Breast epithelium (tissue), 4 donors: ENCODE data around the gene STAU1. TPM values are rescaled to one million over a fixed set of nuclear protein-coding genes. Genes with fewer than 3 reads are reported as not detected.

Source experiments
- DNase-seq, 2 donors: peaks; one replicate each; pipeline ENCODE4 v3.0.0-alpha.2; 2019; ENCODE audit warnings: low spot score in 2 of 2
- H3K27ac ChIP-seq, 2 donors: fragments of 200-600 bp; sonication (generic) in 1 of 2; one replicate each; pipeline ENCODE4 v1.5.1; 2016 to 2019; ENCODE audit warnings: mild to moderate bottlenecking in 1 of 2
- H3K27me3 ChIP-seq, 2 donors: fragments of 200-600 bp; sonication (generic) in 1 of 2; one replicate each; pipeline versions ENCODE4 v1.5.1 to v1.6.0; 2017 to 2019; ENCODE audit warnings: control low read depth in 1 of 2, mild to moderate bottlenecking in 1 of 2
- H3K36me3 ChIP-seq: fragments of 200-600 bp; one replicate; pipeline ENCODE4 v1.5.1; 2019
- H3K4me1 ChIP-seq, 2 donors: fragments of 200-600 bp; sonication (generic); one replicate each; pipeline ENCODE4 v1.5.1; 2016 to 2019; ENCODE audit warnings: control low read depth in 1 of 2
- H3K4me3 ChIP-seq, 3 donors: fragments of 200-600 bp; sonication (generic); 1 replicate in 2 of 3; 2 replicates in 1 of 3; pipeline ENCODE4 v1.5.1; 2016 to 2019; ENCODE audit warnings: mild to moderate bottlenecking in 3 of 3, moderate library complexity in 2 of 3
- H3K9me3 ChIP-seq, 2 donors: fragments of 200-600 bp; sonication (generic) in 1 of 2; one replicate each; pipeline ENCODE4 v1.5.1; 2016 to 2019; ENCODE audit warnings: control low read depth in 1 of 2
- POLR2A ChIP-seq: fragments of 450-650 bp; IDR thresholded peaks from one replicate; pipeline ENCODE4 v1.6.1; 2016; ENCODE audit warnings: antibody characterized with exemption, mild to moderate bottlenecking, moderate library complexity
- POLR2AphosphoS5 ChIP-seq, 3 donors: sonication (generic); formaldehyde crosslinking; IDR thresholded peaks; one replicate each; pipeline ENCODE4 v1.6.1; 2017; ENCODE audit warnings: antibody characterized with exemption in 3 of 3
- intact Hi-C: fragments of 100-400 bp; cut with DNase I; formaldehyde crosslinking; loops from one replicate; pipeline ENCODE4 v1.15.1; 2023; ENCODE audit warnings: low total_unique reads
- total RNA-seq, 3 donors: library from RNA; depleted of rRNA; stranded (reverse); fragments of >200 nt; gene quantifications; one replicate each; pipeline ENCODE4 v1.1.0, GENCODE V29; 2016
- TF ChIP-seq, protein P1 (sequence below), 3 donors: fragments of 450-650 bp; IDR thresholded peaks; one replicate each; pipeline ENCODE4 v1.5.1; 2016 to 2017; ENCODE audit warnings: antibody characterized with exemption in 3 of 3, mild to moderate bottlenecking in 3 of 3, moderate library complexity in 3 of 3

STAU1 gene
- total RNA-seq, 3 donors from 2014 or later: 79.8 to 85.2 (median 79.9) TPM

GRCh38 chr20:49165611-49166010, 22.5 kb downstream of the STAU1 start:
- Histone ChIP-seq H3K4me1 (no peaks in the 10 kb centered on the region), H3K27me3 (no peaks in the 10 kb centered on the region), H3K36me3 (no peaks in the 10 kb centered on the region), H3K9me3 (no peaks in the 10 kb centered on the region), H3K4me3 (no peak overlapping the region), H3K27ac (no peak overlapping the region)
- TF ChIP-seq POLR2A: no peak
- TF ChIP-seq, protein P1, sequence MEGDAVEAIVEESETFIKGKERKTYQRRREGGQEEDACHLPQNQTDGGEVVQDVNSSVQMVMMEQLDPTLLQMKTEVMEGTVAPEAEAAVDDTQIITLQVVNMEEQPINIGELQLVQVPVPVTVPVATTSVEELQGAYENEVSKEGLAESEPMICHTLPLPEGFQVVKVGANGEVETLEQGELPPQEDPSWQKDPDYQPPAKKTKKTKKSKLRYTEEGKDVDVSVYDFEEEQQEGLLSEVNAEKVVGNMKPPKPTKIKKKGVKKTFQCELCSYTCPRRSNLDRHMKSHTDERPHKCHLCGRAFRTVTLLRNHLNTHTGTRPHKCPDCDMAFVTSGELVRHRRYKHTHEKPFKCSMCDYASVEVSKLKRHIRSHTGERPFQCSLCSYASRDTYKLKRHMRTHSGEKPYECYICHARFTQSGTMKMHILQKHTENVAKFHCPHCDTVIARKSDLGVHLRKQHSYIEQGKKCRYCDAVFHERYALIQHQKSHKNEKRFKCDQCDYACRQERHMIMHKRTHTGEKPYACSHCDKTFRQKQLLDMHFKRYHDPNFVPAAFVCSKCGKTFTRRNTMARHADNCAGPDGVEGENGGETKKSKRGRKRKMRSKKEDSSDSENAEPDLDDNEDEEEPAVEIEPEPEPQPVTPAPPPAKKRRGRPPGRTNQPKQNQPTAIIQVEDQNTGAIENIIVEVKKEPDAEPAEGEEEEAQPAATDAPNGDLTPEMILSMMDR (IDR thresholded peaks at IDR 0.05): no peak
- TF ChIP-seq POLR2AphosphoS5 (IDR thresholded peaks at IDR 0.05): no peak
- intact Hi-C loops: no loop called here
- no peak for DNase-seq

DNA sequence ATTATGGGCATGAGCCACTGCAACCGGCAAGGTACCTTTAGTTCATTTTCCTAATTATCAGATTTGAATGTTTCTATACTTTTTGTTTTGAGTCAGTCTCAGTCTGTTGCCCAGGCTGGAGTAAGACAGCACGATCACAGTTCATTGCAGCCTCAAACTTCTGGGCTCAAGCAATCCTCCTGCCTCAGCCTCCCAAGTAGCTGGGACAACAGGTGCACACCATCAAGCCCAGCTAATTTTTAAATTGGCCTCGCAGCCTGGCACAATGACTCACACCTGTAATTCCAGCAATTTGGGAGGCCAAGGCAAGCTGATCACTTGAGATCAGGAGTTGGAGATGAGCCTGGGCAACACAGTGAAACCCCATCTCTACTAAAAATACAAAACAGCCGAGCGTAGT, 24.4 kb downstream of the STAU1 start:
- TF ChIP-seq, protein P1 (IDR thresholded peaks at IDR 0.05): no peak
- TF ChIP-seq POLR2A: no peak
- TF ChIP-seq POLR2AphosphoS5 (IDR thresholded peaks at IDR 0.05): no peak
- intact Hi-C loops: no loop called here
- no peak for DNase-seq
- Histone ChIP-seq H3K4me3 (no peak overlapping the region), H3K27ac (no peak overlapping the region), H3K4me1 (no peaks in the 10 kb centered on the region), H3K27me3 (no peaks in the 10 kb centered on the region), H3K36me3 (no peaks in the 10 kb centered on the region), H3K9me3 (no peaks in the 10 kb centered on the region)

GRCh38 chr20:49161428-49162152, 26.5 kb downstream of the STAU1 start:
- Histone ChIP-seq H3K27ac (no peak overlapping the region), H3K9me3 (no peaks in the 10 kb centered on the region), H3K36me3 (no peaks in the 10 kb centered on the region), H3K27me3 (no peaks in the 10 kb centered on the region), H3K4me3 (no peak overlapping the region), H3K4me1 (no peaks in the 10 kb centered on the region)
- intact Hi-C loops: no loop called here
- TF ChIP-seq POLR2AphosphoS5 (IDR thresholded peaks at IDR 0.05): no peak
- TF ChIP-seq, protein P1 (IDR thresholded peaks at IDR 0.05): no peak
- no peak for DNase-seq

DNA sequence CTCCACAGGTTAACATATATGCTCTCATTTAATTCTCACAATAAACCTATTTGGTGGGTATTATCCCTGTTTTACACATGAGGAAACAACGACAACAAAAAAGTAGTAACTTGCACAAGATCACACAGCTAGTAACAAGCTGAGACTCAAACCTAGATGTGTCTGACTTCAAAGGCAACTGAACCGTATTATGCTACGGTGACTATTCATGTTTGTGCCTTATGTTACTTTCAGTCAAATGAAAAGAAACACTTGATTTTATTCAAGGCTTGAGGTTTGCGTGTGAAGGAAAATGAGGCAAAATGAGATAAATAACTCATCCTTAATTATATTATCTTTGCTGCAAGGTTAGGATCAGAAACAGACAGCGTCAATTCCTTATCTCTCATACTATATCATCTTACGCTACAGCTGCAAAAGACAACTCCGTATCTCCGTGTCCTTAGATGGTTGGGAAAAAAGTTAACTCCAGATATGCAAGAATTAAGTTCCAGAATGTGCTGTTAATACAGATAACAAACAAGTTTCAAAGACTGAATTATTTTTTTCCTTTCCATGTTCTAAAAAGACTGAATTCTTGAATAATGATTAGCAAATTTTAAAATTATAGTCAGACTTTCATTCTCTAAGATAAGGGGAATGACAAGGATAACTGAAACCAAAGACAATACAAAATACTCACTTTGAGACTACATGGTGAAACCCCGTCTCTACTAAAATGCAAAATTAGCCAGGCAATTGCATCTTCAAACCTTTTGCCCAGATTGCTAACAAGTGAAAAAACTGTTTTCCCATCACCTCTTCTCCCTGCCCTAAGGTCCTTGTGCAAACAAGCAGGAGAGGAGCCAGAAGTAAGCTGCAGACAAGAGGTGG, 27.8 kb downstream of the STAU1 start:
- no peak overlapping the region for H3K4me3 ChIP-seq

More for the DNA sequence above, 27.8 kb downstream of the STAU1 start:
- Histone ChIP-seq H3K27me3 (no peaks in the 10 kb centered on the region), H3K27ac (no peak overlapping the region), H3K9me3 (no peaks in the 10 kb centered on the region), H3K4me1 (no peaks in the 10 kb centered on the region), H3K36me3 (no peaks in the 10 kb centered on the region)
- DNase-seq: no peak
- intact Hi-C loops: no loop called here
- no peak for TF ChIP-seq POLR2AphosphoS5 (IDR thresholded peaks at IDR 0.05)
- TF ChIP-seq, protein P1 (IDR thresholded peaks at IDR 0.05): no peak
- TF ChIP-seq POLR2A: no peak
